Measurements from ENCODE around the gene CCDC85B.
"Not testable (repeated sequence)": the region's sequence is repeated elsewhere in the genome, so short reads cannot be mapped to it uniquely, and the experiment has no call there.

- TF ChIP-seq CTCF (IDR thresholded peaks at IDR 0.05; ENCODE audit: low read depth, low read length); POLR2A (IDR thresholded peaks at IDR 0.05; ENCODE audit: extremely low read depth, insufficient read length): not testable (repeated sequence)
These were observed 1.7 kb downstream of the CCDC85B start for GRCh38 chr11:65892137-65892540.
